Measurements from ENCODE around the gene PEAK1.
"Not testable (repeated sequence)": the region's sequence is repeated elsewhere in the genome, so short reads cannot be mapped to it uniquely, and the experiment has no call there.

PEAK1 gene

GRCh38 chr15:77178411-77178810 is 241.5 kb downstream of the PEAK1 start:
- no peak for TF ChIP-seq CTCF (IDR thresholded peaks at IDR 0.05; ENCODE audit: control insufficient read depth, insufficient read depth, low read depth, low read length, missing control alignments)
- no peak overlapping the region for H3K4me3 ChIP-seq (ENCODE audit: control insufficient read depth, low read depth, low read length)
- DNase-seq (ENCODE audit: low read depth), result no peak

DNA sequence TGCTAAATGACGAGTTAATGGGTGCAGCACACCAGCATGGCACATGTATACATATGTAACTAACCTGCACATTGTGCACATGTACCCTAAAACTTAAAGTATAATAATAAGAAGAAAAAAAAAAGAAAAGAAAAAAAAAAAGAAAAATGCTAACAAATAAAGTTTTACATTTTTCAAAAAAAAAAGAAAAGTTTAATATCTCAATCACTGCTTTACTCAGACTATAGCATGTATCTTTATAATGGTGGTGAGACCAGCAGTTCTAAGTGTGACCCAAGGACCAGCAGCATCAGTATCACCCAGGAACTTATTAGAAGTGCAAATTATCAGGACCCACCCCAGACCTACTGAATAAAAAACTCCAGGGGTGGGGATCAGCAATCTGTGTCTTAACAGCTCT is 243.8 kb downstream of the PEAK1 start:
- H3K4me3 ChIP-seq (ENCODE audit: control insufficient read depth, low read depth, low read length); DNase-seq (ENCODE audit: low read depth): not testable (repeated sequence)

GRCh38 chr15:77173487-77173886 is 246.4 kb downstream of the PEAK1 start:
- H3K4me3 ChIP-seq (ENCODE audit: control insufficient read depth, low read depth, low read length), result no peak overlapping the region
- TF ChIP-seq CTCF (IDR thresholded peaks at IDR 0.05; ENCODE audit: control insufficient read depth, insufficient read depth, low read depth, low read length, missing control alignments), result no peak
- no peak for DNase-seq (ENCODE audit: low read depth)

DNA sequence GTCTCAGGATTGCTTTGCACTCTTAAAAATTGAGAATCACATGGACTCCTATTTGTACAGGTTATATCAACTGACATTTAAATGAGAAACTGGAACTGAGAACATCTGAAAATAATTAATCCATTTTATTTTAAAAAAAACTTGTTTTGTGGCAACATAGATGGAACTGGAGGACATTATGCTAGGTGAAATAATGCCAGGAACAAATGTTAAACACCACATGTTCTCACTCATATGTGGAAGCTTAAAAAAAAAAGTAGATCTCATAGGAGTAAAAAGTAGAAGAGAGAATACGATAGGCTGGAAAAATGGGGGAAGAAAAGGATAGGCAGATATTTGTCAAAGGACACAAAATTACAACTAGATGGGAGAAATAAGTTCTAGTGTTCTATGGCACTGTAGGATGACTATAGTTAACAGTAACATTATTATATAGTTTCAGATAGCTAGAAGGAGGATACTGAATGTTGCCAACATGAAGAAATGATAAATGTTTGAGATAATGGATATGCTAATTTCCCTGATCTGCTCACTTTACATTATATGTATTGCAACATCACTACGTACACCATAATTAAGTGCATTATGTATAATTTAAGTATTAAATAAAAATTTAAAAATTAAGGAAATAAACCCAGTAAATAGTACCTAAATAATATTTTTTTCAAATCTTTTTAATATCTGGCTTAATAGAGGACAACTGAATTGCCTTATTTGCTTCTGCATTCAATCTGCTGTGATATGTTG is 248.5 kb downstream of the PEAK1 start:
- H3K4me3 ChIP-seq (ENCODE audit: control insufficient read depth, low read depth, low read length), result no peak overlapping the region
- no peak for DNase-seq (ENCODE audit: low read depth)
- no peak for TF ChIP-seq CTCF (IDR thresholded peaks at IDR 0.05; ENCODE audit: control insufficient read depth, insufficient read depth, low read depth, low read length, missing control alignments)

DNA sequence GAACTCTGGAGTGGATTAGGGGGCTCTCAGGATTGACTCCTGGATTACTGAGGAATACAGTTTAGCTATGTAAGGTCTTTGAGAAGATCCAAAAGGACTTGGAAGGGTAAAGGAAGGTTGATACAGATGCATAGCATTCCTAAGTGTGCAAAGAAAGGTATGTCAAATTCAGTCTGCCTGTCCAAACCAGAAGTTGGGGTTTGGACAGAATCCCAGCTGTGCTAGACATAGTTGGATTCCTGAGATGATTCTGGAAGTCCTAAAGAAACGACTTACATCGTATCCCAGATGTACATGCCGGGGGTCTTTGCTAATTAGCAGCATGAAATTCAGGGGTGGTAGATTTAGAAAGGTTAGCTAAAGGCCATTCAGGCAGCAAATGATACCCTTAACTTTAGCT is 251.3 kb downstream of the PEAK1 start:
- no peak for TF ChIP-seq CTCF (IDR thresholded peaks at IDR 0.05; ENCODE audit: control insufficient read depth, insufficient read depth, low read depth, low read length, missing control alignments)

DNA sequence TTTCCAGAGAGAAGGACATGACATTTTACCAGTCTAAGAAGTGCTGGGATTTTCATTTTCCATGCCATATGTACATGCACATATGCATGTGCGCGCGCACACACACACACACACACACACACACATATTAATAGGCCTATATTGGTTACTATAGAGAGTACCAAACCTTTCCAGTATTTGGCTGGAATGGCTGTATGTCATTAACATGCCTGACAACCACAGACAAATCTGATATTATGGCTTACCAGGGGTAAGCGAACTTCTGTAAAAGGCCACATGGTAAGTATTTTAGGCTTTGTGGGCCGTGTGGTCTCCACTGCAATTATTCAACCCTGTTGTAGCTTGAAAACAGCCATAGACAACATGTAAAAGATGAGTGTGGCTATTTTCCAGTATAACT is 251.8 kb downstream of the PEAK1 start:
- no peak for DNase-seq (ENCODE audit: low read depth)
- TF ChIP-seq CTCF (IDR thresholded peaks at IDR 0.05; ENCODE audit: control insufficient read depth, insufficient read depth, low read depth, low read length, missing control alignments), result no peak
- H3K4me3 ChIP-seq (ENCODE audit: control insufficient read depth, low read depth, low read length), result no peak overlapping the region

More for the DNA sequence above, 251.3 kb downstream of the PEAK1 start:
- no peak overlapping the region for H3K4me3 ChIP-seq (ENCODE audit: control insufficient read depth, low read depth, low read length)
- no peak for DNase-seq (ENCODE audit: low read depth)

- DNase-seq (ENCODE audit: low read depth), result no peak
- TF ChIP-seq CTCF (IDR thresholded peaks at IDR 0.05; ENCODE audit: control insufficient read depth, insufficient read depth, low read depth, low read length, missing control alignments), result no peak
- H3K4me3 ChIP-seq (ENCODE audit: control insufficient read depth, low read depth, low read length), result no peak overlapping the region
These were observed 252.5 kb downstream of the PEAK1 start for GRCh38 chr15:77167406-77167805.

All from AG09309 (cell line).